Body of pancreas (tissue), 4 donors: Measurements from ENCODE around the gene FCGBP.
"Not testable (repeated sequence)": the region's sequence is repeated elsewhere in the genome, so short reads cannot be mapped to it uniquely, and the experiment has no call there.

Experiments
- POLR2A ChIP-seq, 3 donors: fragments of 450-650 bp; IDR thresholded peaks; one replicate each; pipeline ENCODE4 v1.6.1; 2016; ENCODE audit warnings: antibody characterized with exemption in 3 of 3, mild to moderate bottlenecking in 2 of 3
- TF ChIP-seq, protein P1 (sequence below), 7 experiments: fragments of 450-650 bp in 4 of 7; fragments of 200-600 bp in 3 of 7; sonication (generic) in 3 of 7; IDR thresholded peaks; one replicate each; pipeline ENCODE4 v1.5.1; 2016 to 2019; ENCODE audit warnings: antibody characterized with exemption in 7 of 7

DNA sequence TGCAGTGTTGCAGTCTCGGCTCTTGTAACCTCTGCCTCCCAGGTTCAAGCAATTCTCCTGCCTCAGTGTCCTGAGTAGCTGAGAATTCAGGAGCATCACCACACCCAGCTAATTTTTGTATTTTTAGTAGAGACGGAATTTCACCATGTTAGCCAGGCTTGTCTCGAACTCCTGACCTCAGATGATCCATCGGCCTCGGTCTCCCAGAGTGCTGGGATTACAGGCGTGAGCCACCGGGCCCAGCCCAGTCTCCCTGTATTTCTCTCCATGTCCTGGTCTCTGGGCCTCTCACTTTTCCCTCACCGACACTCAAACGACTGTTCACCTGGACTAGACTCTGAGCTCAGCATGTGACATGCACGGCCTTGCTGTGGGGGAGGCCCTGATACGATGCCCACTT is 39.3 kb downstream of the FCGBP start:
- TF ChIP-seq, protein P1, sequence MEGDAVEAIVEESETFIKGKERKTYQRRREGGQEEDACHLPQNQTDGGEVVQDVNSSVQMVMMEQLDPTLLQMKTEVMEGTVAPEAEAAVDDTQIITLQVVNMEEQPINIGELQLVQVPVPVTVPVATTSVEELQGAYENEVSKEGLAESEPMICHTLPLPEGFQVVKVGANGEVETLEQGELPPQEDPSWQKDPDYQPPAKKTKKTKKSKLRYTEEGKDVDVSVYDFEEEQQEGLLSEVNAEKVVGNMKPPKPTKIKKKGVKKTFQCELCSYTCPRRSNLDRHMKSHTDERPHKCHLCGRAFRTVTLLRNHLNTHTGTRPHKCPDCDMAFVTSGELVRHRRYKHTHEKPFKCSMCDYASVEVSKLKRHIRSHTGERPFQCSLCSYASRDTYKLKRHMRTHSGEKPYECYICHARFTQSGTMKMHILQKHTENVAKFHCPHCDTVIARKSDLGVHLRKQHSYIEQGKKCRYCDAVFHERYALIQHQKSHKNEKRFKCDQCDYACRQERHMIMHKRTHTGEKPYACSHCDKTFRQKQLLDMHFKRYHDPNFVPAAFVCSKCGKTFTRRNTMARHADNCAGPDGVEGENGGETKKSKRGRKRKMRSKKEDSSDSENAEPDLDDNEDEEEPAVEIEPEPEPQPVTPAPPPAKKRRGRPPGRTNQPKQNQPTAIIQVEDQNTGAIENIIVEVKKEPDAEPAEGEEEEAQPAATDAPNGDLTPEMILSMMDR (IDR thresholded peaks at IDR 0.05) = not testable (repeated sequence)
- TF ChIP-seq POLR2A (IDR thresholded peaks at IDR 0.05) = not testable (repeated sequence)
